T-helper 1 cell treated with Interleukin-12 subunit alpha and Interleukin-12 subunit beta and Interleukin-4 antibody, amounts not matched to agents 30 μg/mL and 1 μg/mL, for 36 hours (primary cell): ENCODE measurements around the gene HEXB.

ENCODE experiments used
- H3K27ac Mint-ChIP-seq: one replicate; pipeline ENCODE4 v1.8.0; 2021; ENCODE audit warnings: mild to moderate bottlenecking, mixed read lengths
- H3K27me3 Mint-ChIP-seq: one replicate; pipeline ENCODE4 v1.8.0; 2021; ENCODE audit warnings: low read depth, mixed read lengths
- H3K36me3 Mint-ChIP-seq: one replicate; pipeline ENCODE4 v1.8.0; 2021; ENCODE audit warnings: low read depth, mixed read lengths
- H3K4me1 Mint-ChIP-seq: one replicate; pipeline ENCODE4 v1.8.0; 2021; ENCODE audit warnings: low read depth, mixed read lengths
- H3K4me3 Mint-ChIP-seq: one replicate; pipeline ENCODE4 v1.8.0; 2021; ENCODE audit warnings: mild to moderate bottlenecking, moderate library complexity, mixed read lengths
- H3K9me3 Mint-ChIP-seq: one replicate; pipeline ENCODE4 v1.8.0; 2021; ENCODE audit warnings: mixed read lengths

The HEXB gene

GRCh38 chr5:74684900-74685851 lies at the start of gene HEXB:
TSS of gene HEXB (plus strand) at chr5:74685233. CDS start at chr5:74685261, 28 bp downstream.
- H3K4me1 Mint-ChIP-seq: peaks cover 23% of the 10 kb centered on the region
- peak within 1 kb of the TSS; percentile 56 for H3K27ac Mint-ChIP-seq
- peaks cover 25% of the 10 kb centered on the region for H3K27me3 Mint-ChIP-seq
- H3K36me3 Mint-ChIP-seq: peaks cover 15% of the 10 kb centered on the region
- H3K4me3 Mint-ChIP-seq: peak within 1 kb of the TSS; percentile 87
- H3K9me3 Mint-ChIP-seq: no peaks in the 10 kb centered on the region

DNA sequence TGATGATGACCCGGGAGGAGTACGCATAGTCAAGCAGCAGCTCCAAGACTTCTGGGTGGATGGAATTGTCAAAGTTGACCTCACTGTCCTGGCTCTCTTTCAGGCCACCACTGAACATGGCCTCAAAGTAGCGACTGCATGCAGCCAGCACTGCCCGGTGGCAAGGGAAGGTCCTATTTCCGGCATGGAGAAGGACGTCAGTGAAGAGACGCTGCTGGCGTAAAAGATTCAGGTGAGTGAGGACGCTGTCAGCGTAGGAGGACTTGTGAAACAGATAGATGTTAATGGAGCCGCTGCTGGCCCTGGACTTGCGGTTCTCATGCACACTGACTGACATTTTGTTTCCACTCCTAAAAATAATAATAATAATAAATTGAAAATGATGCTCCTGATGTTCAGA lies 48.9 kb upstream of the HEXB start:
- Mint-ChIP-seq H3K9me3 (no peaks in the 10 kb centered on the region), H3K27me3 (peaks cover 29% of the 10 kb centered on the region), H3K27ac (no peak overlapping the region), H3K4me3 (no peak overlapping the region), H3K4me1 (peaks cover 30% of the 10 kb centered on the region), H3K36me3 (no peaks in the 10 kb centered on the region)

GRCh38 chr5:74636552-74636951 lies 48.5 kb upstream of the HEXB start:
- Mint-ChIP-seq H3K4me1 (peaks cover 29% of the 10 kb centered on the region), H3K9me3 (no peaks in the 10 kb centered on the region), H3K36me3 (no peaks in the 10 kb centered on the region), H3K4me3 (no peak overlapping the region), H3K27me3 (peaks cover 32% of the 10 kb centered on the region), H3K27ac (no peak overlapping the region)

GRCh38 chr5:74638544-74638969 lies 46.5 kb upstream of the HEXB start:
- Mint-ChIP-seq H3K9me3 (no peaks in the 10 kb centered on the region), H3K4me3 (peak overlapping the region; percentile 0), H3K27ac (peak overlapping the region; percentile 0)

GRCh38 chr5:74638970-74639806 lies 45.8 kb upstream of the HEXB start:
- peaks cover 27% of the 10 kb centered on the region for H3K4me1 Mint-ChIP-seq
- no peaks in the 10 kb centered on the region for H3K9me3 Mint-ChIP-seq
- H3K27ac Mint-ChIP-seq: peak overlapping the region; percentile 23
- peaks cover 56% of the 10 kb centered on the region for H3K27me3 Mint-ChIP-seq
- H3K4me3 Mint-ChIP-seq: peak overlapping the region; percentile 83
- H3K36me3 Mint-ChIP-seq: no peaks in the 10 kb centered on the region

More at GRCh38 chr5:74638544-74638969, 46.5 kb upstream of the HEXB start:
- Mint-ChIP-seq H3K27me3 (peaks cover 52% of the 10 kb centered on the region), H3K4me1 (peaks cover 27% of the 10 kb centered on the region), H3K36me3 (no peaks in the 10 kb centered on the region)

DNA sequence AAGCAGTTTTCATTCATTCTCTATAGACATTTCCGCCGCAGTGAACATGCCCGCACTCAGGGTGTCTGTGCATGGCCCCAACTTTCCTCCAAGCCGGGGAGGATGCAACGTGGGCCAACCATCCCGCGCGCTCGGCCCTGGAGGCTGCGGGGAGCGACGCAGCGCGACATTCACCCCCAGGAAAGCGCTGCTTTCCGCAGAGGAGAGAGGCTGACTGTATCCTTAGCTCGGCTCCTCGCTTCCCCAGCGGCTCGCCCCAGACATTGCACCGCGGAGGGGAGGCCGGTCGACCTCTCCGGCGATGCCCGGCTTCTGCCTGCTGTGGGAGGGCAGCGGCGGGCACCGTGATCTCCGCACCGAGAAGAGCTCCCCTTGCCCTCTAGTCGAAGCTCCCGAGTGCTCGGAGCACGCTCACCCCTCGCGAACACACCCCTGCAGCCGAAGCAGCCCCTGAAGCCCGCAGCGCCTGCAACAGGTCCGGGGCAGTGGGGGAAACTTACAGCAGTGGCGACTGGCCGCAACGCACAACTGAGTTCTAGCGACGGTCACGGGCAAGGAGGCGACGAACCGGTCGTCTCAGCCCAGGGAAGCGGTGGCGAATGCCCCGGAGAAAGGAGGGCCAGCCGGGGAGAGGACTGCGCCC lies 45.1 kb upstream of the HEXB start:
- H3K9me3 Mint-ChIP-seq: no peaks in the 10 kb centered on the region
- peaks cover 27% of the 10 kb centered on the region for H3K4me1 Mint-ChIP-seq
- H3K4me3 Mint-ChIP-seq: peak overlapping the region; percentile 83
- H3K27me3 Mint-ChIP-seq: peaks cover 56% of the 10 kb centered on the region
- peak overlapping the region; percentile 58 for H3K27ac Mint-ChIP-seq
- H3K36me3 Mint-ChIP-seq: no peaks in the 10 kb centered on the region

- Mint-ChIP-seq H3K9me3 (no peaks in the 10 kb centered on the region), H3K27me3 (peaks cover 60% of the 10 kb centered on the region), H3K4me1 (peaks cover 27% of the 10 kb centered on the region), H3K4me3 (peak within 1 kb of the TSS; percentile 83), H3K36me3 (no peaks in the 10 kb centered on the region), H3K27ac (peak within 1 kb of the TSS; percentile 58)
Observed at GRCh38 chr5:74640450-74640953, 44.5 kb upstream of the HEXB start, which contains the start of gene ENC1. TSS of gene ENC1 (minus strand) at chr5:74640728. CDS start at chr5:74636485, 4,243 bp downstream.

- H3K9me3 Mint-ChIP-seq: no peaks in the 10 kb centered on the region
- peaks cover 27% of the 10 kb centered on the region for H3K4me1 Mint-ChIP-seq
- peak overlapping the region; percentile 23 for H3K27ac Mint-ChIP-seq
- peak overlapping the region; percentile 83 for H3K4me3 Mint-ChIP-seq
- H3K36me3 Mint-ChIP-seq: no peaks in the 10 kb centered on the region
- peaks cover 66% of the 10 kb centered on the region for H3K27me3 Mint-ChIP-seq
Observed at GRCh38 chr5:74640954-74641734, 43.9 kb upstream of the HEXB start.

- peak overlapping the region; percentile 83 for H3K4me3 Mint-ChIP-seq
- peaks cover 27% of the 10 kb centered on the region for H3K4me1 Mint-ChIP-seq
- H3K36me3 Mint-ChIP-seq: no peaks in the 10 kb centered on the region
- H3K27me3 Mint-ChIP-seq: peaks cover 66% of the 10 kb centered on the region
- no peaks in the 10 kb centered on the region for H3K9me3 Mint-ChIP-seq
- peak overlapping the region; percentile 23 for H3K27ac Mint-ChIP-seq
Observed at GRCh38 chr5:74641735-74642542, 43.1 kb upstream of the HEXB start.

- Mint-ChIP-seq H3K27me3 (peaks cover 60% of the 10 kb centered on the region), H3K4me3 (no peak overlapping the region), H3K9me3 (no peaks in the 10 kb centered on the region), H3K4me1 (peaks cover 27% of the 10 kb centered on the region), H3K27ac (no peak overlapping the region), H3K36me3 (no peaks in the 10 kb centered on the region)
Observed at GRCh38 chr5:74642543-74642863, 42.5 kb upstream of the HEXB start.

- peaks cover 54% of the 10 kb centered on the region for H3K27me3 Mint-ChIP-seq
- H3K36me3 Mint-ChIP-seq: no peaks in the 10 kb centered on the region
- H3K9me3 Mint-ChIP-seq: no peaks in the 10 kb centered on the region
- H3K4me1 Mint-ChIP-seq: peaks cover 27% of the 10 kb centered on the region
- no peak overlapping the region for H3K27ac Mint-ChIP-seq
- no peak overlapping the region for H3K4me3 Mint-ChIP-seq
Observed at GRCh38 chr5:74643111-74643562, 41.9 kb upstream of the HEXB start.

- Mint-ChIP-seq H3K9me3 (no peaks in the 10 kb centered on the region), H3K36me3 (no peaks in the 10 kb centered on the region), H3K4me3 (no peak overlapping the region), H3K27ac (no peak overlapping the region), H3K27me3 (peaks cover 42% of the 10 kb centered on the region), H3K4me1 (peaks cover 8% of the 10 kb centered on the region)
Observed at GRCh38 chr5:74647096-74647495, 37.9 kb upstream of the HEXB start.

- H3K4me1 Mint-ChIP-seq: peaks cover 7% of the 10 kb centered on the region
- H3K27ac Mint-ChIP-seq: no peak overlapping the region
- peaks cover 25% of the 10 kb centered on the region for H3K27me3 Mint-ChIP-seq
- no peaks in the 10 kb centered on the region for H3K9me3 Mint-ChIP-seq
- no peak overlapping the region for H3K4me3 Mint-ChIP-seq
- H3K36me3 Mint-ChIP-seq: no peaks in the 10 kb centered on the region
Observed at GRCh38 chr5:74648835-74649293, 36.2 kb upstream of the HEXB start.
